Measurements from ENCODE around the gene MAGI2. TPM values are rescaled to one million over a fixed set of nuclear protein-coding genes. Genes with fewer than 3 reads are reported as not detected.

MAGI2 gene
- total RNA-seq, 3 donors from 2014 or later, result 0.10 to 0.16 (median 0.14) TPM

GRCh38 chr7:78716876-78717275 lies 736.6 kb downstream of the MAGI2 start:
- no peaks in the 10 kb centered on the region for H3K4me1 Mint-ChIP-seq (ENCODE audit: low read depth)
- no peaks in the 10 kb centered on the region for H3K27me3 Mint-ChIP-seq (ENCODE audit: low read depth)
- no peaks in the 10 kb centered on the region for H3K36me3 Mint-ChIP-seq (ENCODE audit: insufficient read depth)
- no peaks in the 10 kb centered on the region for H3K9me3 Mint-ChIP-seq
- no peak overlapping the region for H3K4me3 Mint-ChIP-seq
- DNase-seq, result no peak
- ATAC-seq, result no peak

GRCh38 chr7:78714356-78714755 lies 739.1 kb downstream of the MAGI2 start:
- ATAC-seq, result no peak
- H3K9me3 Mint-ChIP-seq, result no peaks in the 10 kb centered on the region
- H3K36me3 Mint-ChIP-seq (ENCODE audit: insufficient read depth), result no peaks in the 10 kb centered on the region
- H3K4me1 Mint-ChIP-seq (ENCODE audit: low read depth), result no peaks in the 10 kb centered on the region
- no peak overlapping the region for H3K4me3 Mint-ChIP-seq
- no peak for DNase-seq
- H3K27me3 Mint-ChIP-seq (ENCODE audit: low read depth), result no peaks in the 10 kb centered on the region

GRCh38 chr7:78712111-78712510 lies 741.4 kb downstream of the MAGI2 start:
- DNase-seq (no peak), ATAC-seq (no peak)
- Mint-ChIP-seq H3K27me3 (ENCODE audit: low read depth) (no peaks in the 10 kb centered on the region), H3K4me1 (ENCODE audit: low read depth) (no peaks in the 10 kb centered on the region), H3K9me3 (peaks cover 4% of the 10 kb centered on the region), H3K4me3 (no peak overlapping the region), H3K36me3 (ENCODE audit: insufficient read depth) (no peaks in the 10 kb centered on the region)

- Mint-ChIP-seq H3K9me3 (peaks cover 4% of the 10 kb centered on the region), H3K27me3 (ENCODE audit: low read depth) (no peaks in the 10 kb centered on the region), H3K4me3 (no peak overlapping the region), H3K4me1 (ENCODE audit: low read depth) (no peaks in the 10 kb centered on the region), H3K36me3 (ENCODE audit: insufficient read depth) (no peaks in the 10 kb centered on the region)
- DNase-seq, result no peak
- ATAC-seq, result no peak
These were observed 743.8 kb downstream of the MAGI2 start for GRCh38 chr7:78709658-78710057.

GRCh38 chr7:78704504-78704903 lies 749.0 kb downstream of the MAGI2 start:
- Mint-ChIP-seq H3K4me1 (ENCODE audit: low read depth) (no peaks in the 10 kb centered on the region), H3K9me3 (peaks cover 4% of the 10 kb centered on the region), H3K4me3 (no peak overlapping the region), H3K27me3 (ENCODE audit: low read depth) (no peaks in the 10 kb centered on the region), H3K36me3 (ENCODE audit: insufficient read depth) (no peaks in the 10 kb centered on the region)
- ATAC-seq, result no peak
- no peak for DNase-seq

- H3K9me3 Mint-ChIP-seq, result no peaks in the 10 kb centered on the region
- DNase-seq, result no peak
- no peaks in the 10 kb centered on the region for H3K36me3 Mint-ChIP-seq (ENCODE audit: insufficient read depth)
- H3K27me3 Mint-ChIP-seq (ENCODE audit: low read depth), result no peaks in the 10 kb centered on the region
- no peak for ATAC-seq
- no peaks in the 10 kb centered on the region for H3K4me1 Mint-ChIP-seq (ENCODE audit: low read depth)
- no peak overlapping the region for H3K4me3 Mint-ChIP-seq
These were observed 750.1 kb downstream of the MAGI2 start for GRCh38 chr7:78703391-78703790.

- Mint-ChIP-seq H3K4me3 (no peak overlapping the region), H3K36me3 (ENCODE audit: insufficient read depth) (no peaks in the 10 kb centered on the region), H3K27me3 (ENCODE audit: low read depth) (no peaks in the 10 kb centered on the region), H3K9me3 (no peaks in the 10 kb centered on the region), H3K4me1 (ENCODE audit: low read depth) (no peaks in the 10 kb centered on the region)
- no peak for DNase-seq
- no peak for ATAC-seq
These were observed 750.7 kb downstream of the MAGI2 start for GRCh38 chr7:78702770-78703169.

- Mint-ChIP-seq H3K4me1 (ENCODE audit: low read depth) (no peaks in the 10 kb centered on the region), H3K36me3 (ENCODE audit: insufficient read depth) (no peaks in the 10 kb centered on the region), H3K9me3 (no peaks in the 10 kb centered on the region), H3K27me3 (ENCODE audit: low read depth) (no peaks in the 10 kb centered on the region), H3K4me3 (no peak overlapping the region)
- DNase-seq (no peak), ATAC-seq (no peak)
These were observed 757.6 kb downstream of the MAGI2 start for GRCh38 chr7:78695826-78696225.

- no peaks in the 10 kb centered on the region for H3K9me3 Mint-ChIP-seq
- ATAC-seq (no peak), DNase-seq (no peak)
- H3K4me3 Mint-ChIP-seq, result no peak overlapping the region
- H3K27me3 Mint-ChIP-seq (ENCODE audit: low read depth), result no peaks in the 10 kb centered on the region
- no peaks in the 10 kb centered on the region for H3K4me1 Mint-ChIP-seq (ENCODE audit: low read depth)
- no peaks in the 10 kb centered on the region for H3K36me3 Mint-ChIP-seq (ENCODE audit: insufficient read depth)
These were observed 761.9 kb downstream of the MAGI2 start for GRCh38 chr7:78691584-78691983.

- no peak for DNase-seq
- Mint-ChIP-seq H3K4me3 (no peak overlapping the region), H3K4me1 (ENCODE audit: low read depth) (no peaks in the 10 kb centered on the region), H3K36me3 (ENCODE audit: insufficient read depth) (no peaks in the 10 kb centered on the region), H3K9me3 (peaks cover 4% of the 10 kb centered on the region), H3K27me3 (ENCODE audit: low read depth) (no peaks in the 10 kb centered on the region)
- no peak for ATAC-seq
These were observed 763.3 kb downstream of the MAGI2 start for GRCh38 chr7:78690174-78690573.

- no peaks in the 10 kb centered on the region for H3K27me3 Mint-ChIP-seq (ENCODE audit: low read depth)
- no peak for DNase-seq
- H3K4me3 Mint-ChIP-seq, result no peak overlapping the region
- no peaks in the 10 kb centered on the region for H3K36me3 Mint-ChIP-seq (ENCODE audit: insufficient read depth)
- ATAC-seq, result no peak
- H3K9me3 Mint-ChIP-seq, result peaks cover 4% of the 10 kb centered on the region
- no peaks in the 10 kb centered on the region for H3K4me1 Mint-ChIP-seq (ENCODE audit: low read depth)
These were observed 765.1 kb downstream of the MAGI2 start for GRCh38 chr7:78688376-78688775.

GRCh38 chr7:78686189-78686588 lies 767.3 kb downstream of the MAGI2 start:
- ATAC-seq (no peak), DNase-seq (no peak)
- Mint-ChIP-seq H3K27me3 (ENCODE audit: low read depth) (no peaks in the 10 kb centered on the region), H3K36me3 (ENCODE audit: insufficient read depth) (no peaks in the 10 kb centered on the region), H3K4me3 (no peak overlapping the region), H3K4me1 (ENCODE audit: low read depth) (no peaks in the 10 kb centered on the region), H3K9me3 (peaks cover 7% of the 10 kb centered on the region)

- Mint-ChIP-seq H3K4me3 (no peak overlapping the region), H3K36me3 (ENCODE audit: insufficient read depth) (no peaks in the 10 kb centered on the region), H3K27me3 (ENCODE audit: low read depth) (no peaks in the 10 kb centered on the region), H3K9me3 (peaks cover 7% of the 10 kb centered on the region), H3K4me1 (ENCODE audit: low read depth) (no peaks in the 10 kb centered on the region)
- DNase-seq, result no peak
- no peak for ATAC-seq
These were observed 769.3 kb downstream of the MAGI2 start for GRCh38 chr7:78684201-78684600.

GRCh38 chr7:78683566-78683965 lies 769.9 kb downstream of the MAGI2 start:
- Mint-ChIP-seq H3K4me1 (ENCODE audit: low read depth) (no peaks in the 10 kb centered on the region), H3K4me3 (no peak overlapping the region), H3K9me3 (peaks cover 7% of the 10 kb centered on the region), H3K27me3 (ENCODE audit: low read depth) (no peaks in the 10 kb centered on the region), H3K36me3 (ENCODE audit: insufficient read depth) (no peaks in the 10 kb centered on the region)
- ATAC-seq (no peak), DNase-seq (no peak)

- H3K4me3 Mint-ChIP-seq, result no peak overlapping the region
- no peaks in the 10 kb centered on the region for H3K36me3 Mint-ChIP-seq (ENCODE audit: insufficient read depth)
- H3K9me3 Mint-ChIP-seq, result peaks cover 8% of the 10 kb centered on the region
- H3K27me3 Mint-ChIP-seq (ENCODE audit: low read depth), result no peaks in the 10 kb centered on the region
- ATAC-seq (no peak), DNase-seq (no peak)
- H3K4me1 Mint-ChIP-seq (ENCODE audit: low read depth), result no peaks in the 10 kb centered on the region
These were observed 774.2 kb downstream of the MAGI2 start for GRCh38 chr7:78679112-78679876.
